ENCODE results near the gene HMCN2.

Gene HMCN2

GRCh38 chr9:130328349-130328801 is 62.8 kb downstream of the HMCN2 start:
- Histone ChIP-seq H3K4me3 (ENCODE audit: low read length) (no peak overlapping the region), H3K4me2 (ENCODE audit: low read depth, low read length) (no peak overlapping the region)

GRCh38 chr9:130329061-130329460 is 63.5 kb downstream of the HMCN2 start:
- Histone ChIP-seq H3K4me1 (ENCODE audit: low read length) (no peaks in the 10 kb centered on the region), H3K27ac (ENCODE audit: low read length) (no peak overlapping the region)
- DNase-seq = no peak

More at GRCh38 chr9:130328349-130328801, 62.8 kb downstream of the HMCN2 start:
- peaks cover 99% of the 10 kb centered on the region for H3K27me3 ChIP-seq (replicated peaks; ENCODE audit: insufficient read depth, low read length)
- no peak overlapping the region for H3K9ac ChIP-seq (ENCODE audit: low read length)
- H4K20me1 ChIP-seq (ENCODE audit: insufficient read depth, low read length) = no peaks in the 10 kb centered on the region
- H3K4me1 ChIP-seq (ENCODE audit: low read length) = no peaks in the 10 kb centered on the region
- no peaks in the 10 kb centered on the region for H3K36me3 ChIP-seq (replicated peaks; ENCODE audit: insufficient read depth, low read length)
- no peaks in the 10 kb centered on the region for H3K9me3 ChIP-seq (replicated peaks; ENCODE audit: insufficient read depth, low read length)
- DNase-seq = no peak
- no peak overlapping the region for H2AFZ ChIP-seq (ENCODE audit: low read length)
- H3K9me2 ChIP-seq (replicated peaks; ENCODE audit: insufficient read depth, low read length) = no peaks in the 10 kb centered on the region
- H3K79me2 ChIP-seq (ENCODE audit: low read length) = no peaks in the 10 kb centered on the region
- H3K27ac ChIP-seq (ENCODE audit: low read length) = no peak overlapping the region
- H3F3A ChIP-seq (ENCODE audit: insufficient read depth, low read length) = no peaks in the 10 kb centered on the region
- TF ChIP-seq, protein P1, sequence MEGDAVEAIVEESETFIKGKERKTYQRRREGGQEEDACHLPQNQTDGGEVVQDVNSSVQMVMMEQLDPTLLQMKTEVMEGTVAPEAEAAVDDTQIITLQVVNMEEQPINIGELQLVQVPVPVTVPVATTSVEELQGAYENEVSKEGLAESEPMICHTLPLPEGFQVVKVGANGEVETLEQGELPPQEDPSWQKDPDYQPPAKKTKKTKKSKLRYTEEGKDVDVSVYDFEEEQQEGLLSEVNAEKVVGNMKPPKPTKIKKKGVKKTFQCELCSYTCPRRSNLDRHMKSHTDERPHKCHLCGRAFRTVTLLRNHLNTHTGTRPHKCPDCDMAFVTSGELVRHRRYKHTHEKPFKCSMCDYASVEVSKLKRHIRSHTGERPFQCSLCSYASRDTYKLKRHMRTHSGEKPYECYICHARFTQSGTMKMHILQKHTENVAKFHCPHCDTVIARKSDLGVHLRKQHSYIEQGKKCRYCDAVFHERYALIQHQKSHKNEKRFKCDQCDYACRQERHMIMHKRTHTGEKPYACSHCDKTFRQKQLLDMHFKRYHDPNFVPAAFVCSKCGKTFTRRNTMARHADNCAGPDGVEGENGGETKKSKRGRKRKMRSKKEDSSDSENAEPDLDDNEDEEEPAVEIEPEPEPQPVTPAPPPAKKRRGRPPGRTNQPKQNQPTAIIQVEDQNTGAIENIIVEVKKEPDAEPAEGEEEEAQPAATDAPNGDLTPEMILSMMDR (IDR thresholded peaks at IDR 0.05; ENCODE audit: low read length) = no peak
- TF ChIP-seq EZH2phosphoT487 (IDR thresholded peaks at IDR 0.05; ENCODE audit: low read length) = no peak
- no peak for TF ChIP-seq EZH2 (optimal IDR thresholded peaks at IDR 0.05; ENCODE audit: low read depth, low read length)

DNA sequence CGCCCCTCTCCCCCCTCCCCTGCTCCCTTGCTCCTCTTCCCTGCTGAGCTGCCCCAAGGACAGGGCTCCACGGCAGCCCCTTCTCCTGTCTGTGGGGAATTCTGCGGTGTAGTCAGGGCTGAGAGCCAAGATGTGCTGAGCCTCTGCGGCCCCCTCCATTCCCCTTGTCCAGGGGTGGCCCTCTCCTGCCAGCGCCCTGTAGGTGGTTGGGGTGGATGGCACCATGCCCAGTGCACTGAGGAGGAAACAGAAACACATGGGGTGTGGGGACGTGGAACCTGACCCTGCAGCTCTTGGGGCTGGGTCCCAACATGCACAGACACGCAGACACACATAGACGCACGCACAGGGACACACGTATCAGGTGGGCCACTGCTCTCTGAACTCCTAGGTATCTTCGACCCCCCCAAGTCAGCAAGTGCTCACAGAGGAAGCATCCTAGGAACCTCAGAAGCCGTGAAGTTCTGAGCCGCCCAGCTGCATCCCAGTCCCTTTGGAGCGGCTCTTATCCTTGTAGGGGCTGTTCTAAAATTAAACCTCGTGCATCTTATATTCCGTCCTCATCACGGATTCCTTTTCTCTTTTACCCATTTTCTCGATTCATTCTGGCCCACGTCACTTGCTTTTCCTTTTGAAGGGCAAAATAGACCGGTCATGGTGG is 64.8 kb downstream of the HMCN2 start:
- no peaks in the 10 kb centered on the region for H3K79me2 ChIP-seq (ENCODE audit: low read length)
- H3K9me2 ChIP-seq (replicated peaks; ENCODE audit: insufficient read depth, low read length) = no peaks in the 10 kb centered on the region
- H3K36me3 ChIP-seq (replicated peaks; ENCODE audit: insufficient read depth, low read length) = no peaks in the 10 kb centered on the region
- no peaks in the 10 kb centered on the region for H3K4me1 ChIP-seq (ENCODE audit: low read length)
- H3K4me2 ChIP-seq (ENCODE audit: low read depth, low read length) = no peak overlapping the region
- H3K27me3 ChIP-seq (replicated peaks; ENCODE audit: insufficient read depth, low read length) = peaks cover 96% of the 10 kb centered on the region
- H3K9ac ChIP-seq (ENCODE audit: low read length) = no peak overlapping the region
- H2AFZ ChIP-seq (ENCODE audit: low read length) = no peak overlapping the region
- H3F3A ChIP-seq (ENCODE audit: insufficient read depth, low read length) = no peaks in the 10 kb centered on the region
- DNase-seq = no peak
- TF ChIP-seq, protein P1 (IDR thresholded peaks at IDR 0.05; ENCODE audit: low read length) = no peak
- no peak for TF ChIP-seq EZH2 (optimal IDR thresholded peaks at IDR 0.05; ENCODE audit: low read depth, low read length)
- no peak for TF ChIP-seq EZH2phosphoT487 (IDR thresholded peaks at IDR 0.05; ENCODE audit: low read length)
- H4K20me1 ChIP-seq (ENCODE audit: insufficient read depth, low read length) = no peaks in the 10 kb centered on the region
- H3K9me3 ChIP-seq (replicated peaks; ENCODE audit: insufficient read depth, low read length) = no peaks in the 10 kb centered on the region
- no peak overlapping the region for H3K27ac ChIP-seq (ENCODE audit: low read length)
- H3K4me3 ChIP-seq (ENCODE audit: low read length) = no peak overlapping the region

More at GRCh38 chr9:130329061-130329460, 63.5 kb downstream of the HMCN2 start:
- no peak for TF ChIP-seq EZH2phosphoT487 (IDR thresholded peaks at IDR 0.05; ENCODE audit: low read length)
- TF ChIP-seq EZH2 (optimal IDR thresholded peaks at IDR 0.05; ENCODE audit: low read depth, low read length) = no peak
- TF ChIP-seq, protein P1 (IDR thresholded peaks at IDR 0.05; ENCODE audit: low read length) = no peak
- H3K9ac ChIP-seq (ENCODE audit: low read length) = no peak overlapping the region
- no peaks in the 10 kb centered on the region for H3K36me3 ChIP-seq (replicated peaks; ENCODE audit: insufficient read depth, low read length)
- H3F3A ChIP-seq (ENCODE audit: insufficient read depth, low read length) = no peaks in the 10 kb centered on the region
- no peaks in the 10 kb centered on the region for H3K9me3 ChIP-seq (replicated peaks; ENCODE audit: insufficient read depth, low read length)
- H3K79me2 ChIP-seq (ENCODE audit: low read length) = no peaks in the 10 kb centered on the region
- H3K4me2 ChIP-seq (ENCODE audit: low read depth, low read length) = no peak overlapping the region
- peaks cover 99% of the 10 kb centered on the region for H3K27me3 ChIP-seq (replicated peaks; ENCODE audit: insufficient read depth, low read length)
- H2AFZ ChIP-seq (ENCODE audit: low read length) = no peak overlapping the region
- no peak overlapping the region for H3K4me3 ChIP-seq (ENCODE audit: low read length)
- no peaks in the 10 kb centered on the region for H4K20me1 ChIP-seq (ENCODE audit: insufficient read depth, low read length)
- H3K9me2 ChIP-seq (replicated peaks; ENCODE audit: insufficient read depth, low read length) = no peaks in the 10 kb centered on the region
